GM18511 (cell line): Measurements from ENCODE around the gene ISG15.
"Not testable (repeated sequence)": the region's sequence is repeated elsewhere in the genome, so short reads cannot be mapped to it uniquely, and the experiment has no call there.

Experiments used
- ATAC-seq: cut with Tn5 transposase; IDR thresholded peaks from one replicate; pipeline ENCODE4 v1.9.1; 2021; ENCODE audit warnings: mild to moderate bottlenecking, moderate library complexity; ENCODE audit not compliant: unreplicated experiment

The ISG15 gene

DNA sequence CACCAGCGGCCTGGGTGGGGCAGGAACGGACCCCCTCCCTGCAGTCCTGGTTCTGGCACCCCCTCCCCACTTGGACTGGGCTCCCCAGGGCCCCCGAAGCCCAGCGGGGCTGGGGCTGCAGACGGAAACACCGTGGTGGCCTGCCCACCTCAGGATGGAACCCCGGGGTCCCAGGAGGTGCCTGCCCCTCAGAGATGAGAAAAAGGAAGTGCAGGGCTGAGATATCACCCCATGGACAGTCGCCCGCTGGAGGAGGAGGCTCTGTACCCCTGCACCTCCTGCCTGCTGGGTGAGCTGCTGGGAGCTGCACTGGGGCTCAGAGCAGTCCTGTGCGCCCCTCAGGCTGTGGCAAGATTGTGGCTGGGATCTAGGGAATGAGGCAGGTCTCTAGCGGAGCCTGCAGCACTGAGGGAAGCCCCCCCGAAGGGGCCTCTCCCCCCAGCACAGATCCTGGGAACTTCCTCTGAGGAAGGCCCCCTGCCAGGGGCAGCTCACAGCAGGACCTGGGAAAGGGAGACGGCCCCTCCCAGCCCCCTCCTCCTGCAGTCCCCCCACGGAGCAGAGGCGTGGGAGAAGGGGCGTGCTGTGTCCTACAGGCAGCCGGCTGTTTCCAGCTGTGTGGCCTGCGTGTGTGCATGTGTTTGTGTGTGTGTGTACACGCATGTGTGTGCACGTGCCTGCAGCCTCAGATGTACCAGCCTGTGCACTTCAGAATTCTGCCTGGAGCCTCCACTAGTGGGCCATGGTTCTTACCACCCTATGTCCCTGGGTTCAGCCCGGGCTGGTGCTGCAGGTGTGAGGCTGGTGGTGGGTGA is 13.5 kb downstream of the ISG15 start:
- no peak for ATAC-seq

GRCh38 chr1:1027791-1028190 is 14.5 kb downstream of the ISG15 start:
- ATAC-seq, result no peak

- ATAC-seq, result not testable (repeated sequence)
These were observed 17.8 kb downstream of the ISG15 start for GRCh38 chr1:1030867-1031658.

DNA sequence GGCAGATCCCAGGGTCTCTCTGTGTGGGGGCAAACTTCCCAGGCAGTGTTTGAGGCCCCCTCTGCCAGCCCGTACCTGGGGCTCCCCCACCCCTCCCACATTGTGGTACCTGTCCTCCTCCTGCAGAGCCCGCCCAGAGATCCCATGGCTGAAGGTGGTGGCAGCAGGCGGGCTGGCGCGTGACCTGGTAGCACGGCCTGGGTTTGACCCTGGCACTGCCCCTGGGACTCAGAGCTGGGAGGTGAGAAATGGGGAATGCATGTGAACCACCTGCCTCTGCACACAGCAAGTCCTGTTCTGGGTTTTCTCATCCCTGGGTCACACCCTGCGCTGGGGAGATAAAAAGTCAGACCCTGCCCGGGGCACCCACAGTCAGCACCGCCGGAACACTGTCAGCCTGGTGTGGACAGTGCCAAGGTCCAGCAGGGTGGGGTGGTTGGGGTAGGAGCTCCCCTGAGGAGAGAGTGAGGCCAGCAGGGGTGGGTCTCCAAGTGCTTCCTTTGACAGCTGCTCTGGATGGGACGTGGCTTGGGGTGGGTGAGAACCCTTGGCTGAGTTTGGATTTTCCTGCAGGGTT is 18.4 kb downstream of the ISG15 start:
- ATAC-seq, result no peak

DNA sequence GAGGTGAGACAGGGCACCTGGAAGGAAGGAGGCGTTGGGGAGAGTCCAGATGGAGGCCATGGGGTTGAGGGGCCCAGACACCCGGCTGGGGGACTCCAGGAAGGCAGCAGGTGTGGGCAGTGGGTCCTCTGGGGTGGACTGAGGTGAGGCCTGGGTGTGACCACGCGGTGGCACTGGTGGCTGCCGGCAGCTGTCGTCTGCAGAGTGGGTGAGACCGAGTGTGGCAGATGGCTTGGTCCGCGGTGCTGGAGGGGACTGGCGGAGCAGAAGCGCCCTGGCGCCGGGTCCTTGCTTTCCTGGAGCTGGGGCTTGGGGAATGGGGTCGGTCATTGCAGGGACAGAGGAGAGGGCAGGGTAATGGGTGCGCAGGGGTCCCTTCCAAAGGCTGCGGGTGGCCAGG is 19.1 kb downstream of the ISG15 start:
- ATAC-seq, result peak; percentile 15

- ATAC-seq, result peak; percentile 84
These were observed 19.8 kb downstream of the ISG15 start for GRCh38 chr1:1033009-1033587.

DNA sequence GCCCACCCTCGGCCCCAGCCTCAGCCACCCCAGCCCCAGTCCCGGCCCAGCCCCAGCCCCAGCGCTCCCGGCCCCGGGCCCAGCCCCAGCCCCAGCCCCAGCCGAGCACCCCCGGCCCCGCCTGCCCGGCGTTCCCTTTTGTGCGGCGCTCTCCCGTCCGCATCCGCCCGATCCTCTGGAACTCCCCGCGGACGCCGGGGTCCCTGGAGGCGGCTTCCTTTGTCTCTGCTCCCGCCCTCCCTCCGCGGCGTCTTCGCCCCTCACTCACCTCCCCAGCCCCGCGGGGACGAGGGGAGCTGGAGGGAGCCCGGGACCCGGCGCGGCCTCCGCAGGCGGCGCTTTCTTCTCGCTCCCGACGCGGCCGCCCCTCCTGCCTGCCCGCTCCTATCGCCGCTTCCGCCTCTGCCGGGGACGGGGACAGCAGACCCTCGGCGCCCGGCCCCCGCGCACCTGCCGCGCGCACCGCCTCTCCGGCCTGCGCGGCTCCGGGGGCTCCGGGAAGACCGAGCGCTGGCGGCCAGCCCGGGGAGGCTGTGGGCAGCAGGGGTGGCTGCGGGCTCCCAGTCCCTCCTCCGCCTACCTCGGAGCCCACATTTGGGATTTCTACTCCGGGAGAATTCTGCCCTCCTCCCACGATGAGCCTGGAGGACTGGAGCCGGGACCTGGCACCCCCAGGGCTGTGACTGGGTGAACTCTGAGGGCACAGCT is 20.6 kb downstream of the ISG15 start:
- no peak for ATAC-seq

- ATAC-seq, result no peak
These were observed 21.1 kb downstream of the ISG15 start for GRCh38 chr1:1034439-1034781.

GRCh38 chr1:1035291-1035943 is 22.1 kb downstream of the ISG15 start:
- ATAC-seq, result no peak

GRCh38 chr1:1037366-1038327 is 24.4 kb downstream of the ISG15 start:
- ATAC-seq, result no peak

- ATAC-seq, result peak; percentile 77
These were observed 25.4 kb downstream of the ISG15 start for GRCh38 chr1:1038694-1039093.

GRCh38 chr1:1039145-1039910 is 26.0 kb downstream of the ISG15 start:
- ATAC-seq, result no peak

GRCh38 chr1:1040004-1040991 is 27.0 kb downstream of the ISG15 start:
- no peak for ATAC-seq

GRCh38 chr1:1041092-1041523 is 27.8 kb downstream of the ISG15 start:
- no peak for ATAC-seq

- ATAC-seq, result no peak
These were observed 28.6 kb downstream of the ISG15 start for GRCh38 chr1:1041873-1042272.

- ATAC-seq, result no peak
These were observed 29.5 kb downstream of the ISG15 start for GRCh38 chr1:1042835-1043234.

DNA sequence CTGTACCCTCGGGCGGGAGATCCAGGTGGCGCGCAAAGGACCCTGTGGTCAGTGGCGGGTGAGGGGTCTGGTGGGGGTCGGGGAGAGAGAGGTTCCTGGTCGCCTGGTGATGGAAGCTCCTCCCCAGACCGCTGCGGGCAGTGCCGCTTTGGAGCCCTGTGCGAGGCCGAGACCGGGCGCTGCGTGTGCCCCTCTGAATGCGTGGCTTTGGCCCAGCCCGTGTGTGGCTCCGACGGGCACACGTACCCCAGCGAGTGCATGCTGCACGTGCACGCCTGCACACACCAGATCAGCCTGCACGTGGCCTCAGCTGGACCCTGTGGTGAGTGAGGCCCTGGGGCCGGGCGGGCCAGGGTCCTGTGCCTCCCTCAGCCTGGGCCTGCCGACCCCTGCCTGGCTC is 30.1 kb downstream of the ISG15 start:
- ATAC-seq, result no peak
